Subcutaneous preadipocyte (primary cell): ENCODE results near the gene MAP3K1. TPM values are rescaled to one million over a fixed set of nuclear protein-coding genes. Genes with fewer than 3 reads are reported as not detected.

Experiments used
- total RNA-seq: library from RNA; depleted of rRNA; stranded (reverse); fragments of >200 nt; gene quantifications from 2 replicates; pipeline ENCODE4 v1.2.3, GENCODE V29; 2012

The MAP3K1 gene
- total RNA-seq, result 4.0 and 8.4 TPM in 2 replicates

GRCh38 chr5:56814963-56815657 lies at the start of gene MAP3K1:
TSS of gene MAP3K1 (plus strand) at chr5:56815549. CDS start at chr5:56815574, 25 bp downstream.

GRCh38 chr5:56909294-56910209 lies 94.2 kb downstream of the MAP3K1 start, which contains the start of gene SETD9:
TSS of gene SETD9 (plus strand) at chr5:56909596. CDS start at chr5:56909646, 50 bp downstream.

Other genes with a start within 250 kb of the MAP3K1 start
- gene SETD9, start 94.0 kb downstream of the MAP3K1 start, total RNA-seq, result 6.6 and 13.3 TPM in 2 replicates
- 12.9 and 13.9 TPM in 2 replicates for gene MIER3, start 136.6 kb downstream of the MAP3K1 start, total RNA-seq